ENCODE results near the gene PLXNB2. TPM values are rescaled to one million over a fixed set of nuclear protein-coding genes. Genes with fewer than 3 reads are reported as not detected.

PLXNB2 gene
- total and polyA plus RNA-seq, 3 donors from 2014 or later, result 98.0 to 243 (median 219) TPM

DNA sequence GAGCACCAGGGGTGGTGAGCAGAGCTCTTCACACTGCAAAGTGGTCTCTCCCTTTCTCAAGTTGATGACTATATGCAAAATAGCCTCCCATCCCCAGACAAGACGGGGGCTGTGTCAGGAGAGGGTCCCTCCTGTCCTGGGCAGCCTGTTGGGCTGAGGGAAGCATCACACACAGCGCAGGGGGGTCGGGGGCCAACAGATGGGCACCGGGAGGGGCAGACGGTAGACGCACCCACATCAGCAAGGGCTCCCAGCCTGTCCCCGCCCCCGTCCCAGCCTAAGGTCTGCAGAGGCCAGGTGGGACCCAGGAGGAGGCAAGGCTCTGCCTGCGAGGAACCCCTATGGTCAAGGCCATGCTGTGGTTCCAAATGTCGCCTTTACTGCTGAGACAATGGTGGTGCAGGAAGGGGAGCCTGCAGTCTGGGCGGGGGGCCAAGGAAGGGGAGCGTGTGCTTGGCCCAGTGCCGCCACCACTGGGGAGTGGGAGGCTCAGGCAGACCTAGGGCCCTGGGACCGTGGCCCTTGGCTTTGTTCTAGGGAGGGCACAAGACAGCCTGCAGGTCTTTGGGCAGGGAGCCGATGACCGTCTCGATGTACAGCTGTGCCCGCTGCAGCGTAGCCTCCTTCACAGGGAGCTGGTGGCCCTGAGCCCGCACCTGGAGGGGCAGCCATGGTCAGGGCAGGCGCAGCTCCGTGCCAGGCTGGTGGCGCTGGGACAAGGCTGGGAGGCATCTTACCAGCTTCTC, 4.3 kb upstream of the PLXNB2 start:
- Histone ChIP-seq H3K9me3 (no peaks in the 10 kb centered on the region), H3K27me3 (no peaks in the 10 kb centered on the region), H3K27ac (no peak overlapping the region), H3K4me1 (peaks cover 20% of the 10 kb centered on the region), H3K4me3 (no peak overlapping the region), H3K36me3 (ENCODE audit: low read depth, missing control alignments) (no peaks in the 10 kb centered on the region)
- 79 to 83% methylated on average over 10 to 23 of the region's 23 CpGs for WGBS, 2 donors
- TF ChIP-seq, protein P1, sequence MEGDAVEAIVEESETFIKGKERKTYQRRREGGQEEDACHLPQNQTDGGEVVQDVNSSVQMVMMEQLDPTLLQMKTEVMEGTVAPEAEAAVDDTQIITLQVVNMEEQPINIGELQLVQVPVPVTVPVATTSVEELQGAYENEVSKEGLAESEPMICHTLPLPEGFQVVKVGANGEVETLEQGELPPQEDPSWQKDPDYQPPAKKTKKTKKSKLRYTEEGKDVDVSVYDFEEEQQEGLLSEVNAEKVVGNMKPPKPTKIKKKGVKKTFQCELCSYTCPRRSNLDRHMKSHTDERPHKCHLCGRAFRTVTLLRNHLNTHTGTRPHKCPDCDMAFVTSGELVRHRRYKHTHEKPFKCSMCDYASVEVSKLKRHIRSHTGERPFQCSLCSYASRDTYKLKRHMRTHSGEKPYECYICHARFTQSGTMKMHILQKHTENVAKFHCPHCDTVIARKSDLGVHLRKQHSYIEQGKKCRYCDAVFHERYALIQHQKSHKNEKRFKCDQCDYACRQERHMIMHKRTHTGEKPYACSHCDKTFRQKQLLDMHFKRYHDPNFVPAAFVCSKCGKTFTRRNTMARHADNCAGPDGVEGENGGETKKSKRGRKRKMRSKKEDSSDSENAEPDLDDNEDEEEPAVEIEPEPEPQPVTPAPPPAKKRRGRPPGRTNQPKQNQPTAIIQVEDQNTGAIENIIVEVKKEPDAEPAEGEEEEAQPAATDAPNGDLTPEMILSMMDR (IDR thresholded peaks at IDR 0.05), result no peak
- TF ChIP-seq POLR2A (IDR thresholded peaks at IDR 0.05), result no peak
- no peak for DNase-seq
- intact Hi-C loops (cut with DNase I; ENCODE audit: low total_unique reads), result no loop called here

DNA sequence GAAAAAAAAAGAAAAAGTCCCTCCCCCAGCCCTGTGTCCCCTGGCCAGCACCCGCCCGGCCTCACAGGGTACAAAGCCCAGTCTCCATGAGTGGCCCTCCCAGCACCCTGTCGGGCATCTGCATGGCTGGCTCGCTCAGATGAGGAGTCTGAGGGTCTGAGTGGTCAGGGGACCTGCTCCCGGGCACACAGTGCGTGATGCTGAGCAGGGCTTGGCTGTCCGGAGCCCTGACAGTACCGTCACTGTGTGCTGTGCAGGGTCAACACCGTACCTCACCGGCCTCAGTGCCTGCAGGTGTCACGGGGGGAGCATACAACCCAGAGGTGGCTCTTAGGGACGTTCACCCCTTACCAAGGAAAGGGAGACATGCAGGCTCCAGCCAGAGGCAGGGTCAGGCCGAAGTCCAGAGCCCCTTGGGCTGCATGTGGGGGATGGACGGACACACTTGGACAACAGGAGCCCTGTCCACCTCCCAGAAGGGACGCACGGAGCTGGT, 3.6 kb upstream of the PLXNB2 start:
- Histone ChIP-seq H3K27ac (no peak overlapping the region), H3K9me3 (no peaks in the 10 kb centered on the region), H3K27me3 (no peaks in the 10 kb centered on the region), H3K4me1 (peaks cover 20% of the 10 kb centered on the region), H3K36me3 (ENCODE audit: low read depth, missing control alignments) (no peaks in the 10 kb centered on the region), H3K4me3 (no peak overlapping the region)
- intact Hi-C loops (cut with DNase I; ENCODE audit: low total_unique reads), result no loop called here
- WGBS, 2 donors, result 95 to 100% methylated on average over 3 to 16 of the region's 16 CpGs
- TF ChIP-seq, protein P1 (IDR thresholded peaks at IDR 0.05), result no peak
- no peak for TF ChIP-seq POLR2A (IDR thresholded peaks at IDR 0.05)
- no peak for DNase-seq

DNA sequence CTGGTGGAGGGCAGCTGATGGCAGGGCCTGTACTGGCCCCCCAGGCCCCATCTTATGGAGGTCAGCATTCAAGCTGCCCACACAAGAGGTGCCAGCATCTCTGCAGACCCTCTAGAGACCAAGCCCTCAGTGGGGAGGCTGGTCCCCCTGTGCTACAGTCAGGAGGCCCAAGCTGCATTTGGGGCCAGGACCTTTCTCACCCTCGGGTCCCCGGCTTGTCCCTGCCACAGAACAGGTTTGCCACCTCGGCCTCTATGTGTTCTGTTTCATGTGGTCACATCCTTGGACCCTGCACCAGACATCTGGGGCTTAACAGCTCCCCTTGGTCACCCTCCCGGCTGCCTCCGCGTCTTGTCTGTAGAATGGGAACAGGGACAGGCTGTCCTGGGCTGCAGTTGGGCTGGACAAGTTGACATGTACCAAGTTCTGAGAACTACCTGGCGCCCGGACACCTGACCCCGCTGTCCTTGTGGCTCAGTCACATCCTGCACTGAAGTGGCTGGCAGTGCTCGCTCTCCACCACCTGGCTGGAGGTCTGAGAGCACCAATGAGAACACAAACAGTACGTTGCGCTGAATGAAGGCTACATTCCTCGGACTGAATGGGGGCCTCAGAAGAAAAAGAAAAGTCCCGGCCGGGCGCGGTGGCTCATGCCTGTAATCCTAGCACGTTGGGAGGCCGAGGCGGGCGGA, 2.7 kb upstream of the PLXNB2 start:
- no peak overlapping the region for H3K27ac ChIP-seq
- H3K4me1 ChIP-seq, result peaks cover 23% of the 10 kb centered on the region
- intact Hi-C loops (cut with DNase I; ENCODE audit: low total_unique reads), result no loop called here
- H3K36me3 ChIP-seq (ENCODE audit: low read depth, missing control alignments), result no peaks in the 10 kb centered on the region
- WGBS, 2 donors, result 90 to 97% methylated on average over 21 of the region's 21 CpGs
- no peak overlapping the region for H3K4me3 ChIP-seq
- H3K9me3 ChIP-seq, result no peaks in the 10 kb centered on the region
- TF ChIP-seq POLR2A (IDR thresholded peaks at IDR 0.05), result no peak
- TF ChIP-seq, protein P1 (IDR thresholded peaks at IDR 0.05), result no peak
- no peak for DNase-seq
- H3K27me3 ChIP-seq, result no peaks in the 10 kb centered on the region

DNA sequence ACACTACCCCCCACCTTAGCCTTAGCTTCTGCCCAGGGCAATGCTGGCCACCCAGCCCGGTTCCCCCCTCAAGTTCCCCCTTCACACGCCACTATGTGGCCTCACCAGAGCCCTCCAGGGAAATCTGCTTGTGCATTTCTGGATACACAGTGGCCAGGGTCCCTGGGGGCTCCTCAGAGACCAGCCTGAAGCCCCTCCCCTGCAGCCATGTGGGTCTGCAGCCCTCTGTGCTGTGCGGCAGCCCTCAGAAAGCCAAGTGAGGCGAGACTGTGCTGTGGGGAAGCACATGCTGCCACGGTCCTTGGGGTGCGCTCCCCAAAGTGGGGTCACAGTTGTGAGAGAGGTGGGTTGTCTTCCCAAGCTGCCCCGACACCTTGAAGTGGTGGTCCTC, 2.1 kb upstream of the PLXNB2 start:
- Histone ChIP-seq H3K27me3 (no peaks in the 10 kb centered on the region), H3K4me3 (no peak overlapping the region), H3K4me1 (peaks cover 29% of the 10 kb centered on the region), H3K36me3 (ENCODE audit: low read depth, missing control alignments) (no peaks in the 10 kb centered on the region), H3K9me3 (no peaks in the 10 kb centered on the region), H3K27ac (peak overlapping the region; percentile 55 to 83)
- WGBS, 2 donors, result 85% methylated on average over 7 of the region's 7 CpGs; no CpG with 5 or more reads in 1 of the 2 donors
- intact Hi-C loops (cut with DNase I; ENCODE audit: low total_unique reads), result no loop called here
- TF ChIP-seq, protein P1 (IDR thresholded peaks at IDR 0.05), result no peak
- no peak for TF ChIP-seq POLR2A (IDR thresholded peaks at IDR 0.05)
- no peak for DNase-seq
